DMS53 (cell line): ENCODE data around the gene FXYD3.

Experiments
- DNase-seq: peaks from one replicate; lab custom pipeline; 2025; lab: John Stamatoyannopoulos, UW

FXYD3 gene

GRCh38 chr19:35115177-35115951, at the start of gene FXYD3:
Gene FXYD3, plus strand, starts transcription at chr19:35115823. Its CDS starts 3,554 bp downstream, at chr19:35119377.
- DNase-seq, result no peak

- DNase-seq, result no peak
These were observed 49.5 kb upstream of the FXYD3 start for GRCh38 chr19:35066121-35066520.

- peak; percentile 93 for DNase-seq
These were observed 48.7 kb upstream of the FXYD3 start for GRCh38 chr19:35066691-35067563.

GRCh38 chr19:35068941-35069634, 46.5 kb upstream of the FXYD3 start:
- DNase-seq, result no peak

- no peak for DNase-seq
These were observed 45.9 kb upstream of the FXYD3 start for GRCh38 chr19:35069696-35070095.

GRCh38 chr19:35070471-35070870, 45.2 kb upstream of the FXYD3 start:
- peak; percentile 42 for DNase-seq

GRCh38 chr19:35073516-35073915, 42.1 kb upstream of the FXYD3 start:
- DNase-seq, result no peak

- no peak for DNase-seq
These were observed 41.7 kb upstream of the FXYD3 start for GRCh38 chr19:35073941-35074340.

GRCh38 chr19:35074426-35075201, 41.0 kb upstream of the FXYD3 start:
- no peak for DNase-seq

- DNase-seq, result no peak
These were observed 40.2 kb upstream of the FXYD3 start for GRCh38 chr19:35075202-35076025.

- peak; percentile 32 for DNase-seq
These were observed 39.6 kb upstream of the FXYD3 start for GRCh38 chr19:35076026-35076370.

GRCh38 chr19:35076657-35077056, 39.0 kb upstream of the FXYD3 start:
- DNase-seq, result no peak

- no peak for DNase-seq
These were observed 38.0 kb upstream of the FXYD3 start for GRCh38 chr19:35077411-35078223.

- no peak for DNase-seq
These were observed 35.8 kb upstream of the FXYD3 start for GRCh38 chr19:35079826-35080225.

- DNase-seq, result no peak
These were observed 34.9 kb upstream of the FXYD3 start for GRCh38 chr19:35080613-35081170.

GRCh38 chr19:35081201-35081600, 34.4 kb upstream of the FXYD3 start:
- no peak for DNase-seq

GRCh38 chr19:35083691-35084508, 31.7 kb upstream of the FXYD3 start:
- no peak for DNase-seq

GRCh38 chr19:35084509-35084762, 31.2 kb upstream of the FXYD3 start:
- DNase-seq, result no peak

- no peak for DNase-seq
These were observed 29.7 kb upstream of the FXYD3 start for GRCh38 chr19:35085947-35086346.
